ENCODE data around the gene MTA1.

GRCh38 chr14:105483300-105484068 is 63.9 kb downstream of the MTA1 start:
- TF ChIP-seq CTCF (IDR thresholded peaks at IDR 0.05; ENCODE audit: low read length) (no peak), EZH2 (optimal IDR thresholded peaks at IDR 0.05; ENCODE audit: low read depth, low read length) (no peak), EZH2phosphoT487 (IDR thresholded peaks at IDR 0.05; ENCODE audit: low read length) (no peak)

All from MM.1S (cell line).